Tibial artery (tissue), 4 donors: ENCODE results near the gene CS.
A peak's percentile ranks its signal among the peaks of the same experiment; 100 is the strongest.
"Not testable (repeated sequence)": the region's sequence is repeated elsewhere in the genome, so short reads cannot be mapped to it uniquely, and the experiment has no call there.

Source experiments
- DNase-seq, 2 donors: peaks; one replicate each; pipeline ENCODE4 v3.0.0-alpha.2; 2019
- H3K27ac ChIP-seq, 2 donors: fragments of 200-600 bp; sonication (generic) in 1 of 2; 1 replicate in 1 of 2; 2 replicates in 1 of 2; pipeline ENCODE4 v1.5.1; 2018 to 2019; ENCODE audit warnings: mild to moderate bottlenecking in 1 of 2
- H3K27me3 ChIP-seq, 2 donors: fragments of 200-600 bp; sonication (generic) in 1 of 2; one replicate each; pipeline versions ENCODE4 v1.5.1 to v1.6.0; 2016 to 2019
- H3K36me3 ChIP-seq, 3 donors: fragments of 200-600 bp; sonication (generic) in 2 of 3; one replicate each; pipeline ENCODE4 v1.5.1; 2016 to 2019; ENCODE audit warnings: mild to moderate bottlenecking in 2 of 3
- H3K4me1 ChIP-seq, 4 donors: fragments of 200-600 bp; sonication (generic) in 2 of 4; 1 replicate in 3 of 4; 2 replicates in 1 of 4; pipeline ENCODE4 v1.5.1; 2016 to 2019
- H3K4me3 ChIP-seq, 2 donors: fragments of 200-600 bp; sonication (generic) in 1 of 2; 1 replicate in 1 of 2; 2 replicates in 1 of 2; pipeline ENCODE4 v1.5.1; 2018 to 2019; ENCODE audit warnings: mild to moderate bottlenecking in 2 of 2
- H3K9me3 ChIP-seq, 3 donors: fragments of 200-600 bp; sonication (generic) in 1 of 3; one replicate each; pipeline ENCODE4 v1.5.1; 2016 to 2019
- CTCF ChIP-seq, 2 experiments: fragments of 200-600 bp in 1 of 2; fragments of 450-650 bp in 1 of 2; IDR thresholded peaks; one replicate each; pipeline ENCODE4 v1.5.1; 2017 to 2019; ENCODE audit warnings: antibody characterized with exemption in 2 of 2, mild to moderate bottlenecking in 1 of 2, moderate library complexity in 1 of 2
- intact Hi-C: fragments of 100-400 bp; cut with DNase I; formaldehyde crosslinking; loops from one replicate; pipeline ENCODE4 v1.15.0; 2023; ENCODE audit warnings: low total_unique reads

The CS gene

GRCh38 chr12:56326126-56326525 is 26.0 kb upstream of the CS start:
- no peak for TF ChIP-seq CTCF (IDR thresholded peaks at IDR 0.05)
- Histone ChIP-seq H3K9me3 (no peaks in the 10 kb centered on the region), H3K27ac (no peak overlapping the region), H3K4me3 (no peak overlapping the region), H3K36me3 (peaks cover 38 to 78% (median 66%) of the 10 kb centered on the region in 3 donors), H3K27me3 (no peaks in the 10 kb centered on the region), H3K4me1 (no peaks in the 10 kb centered on the region)
- intact Hi-C loops = no loop called here
- no peak for DNase-seq

GRCh38 chr12:56324206-56324605 is 24.1 kb upstream of the CS start:
- intact Hi-C loops = loop anchor here (5.0 kb wide), 1 partner anchor 143 kb away; the partner anchor contains the start of gene SPRYD4
- H3K4me1 ChIP-seq = no peaks in the 10 kb centered on the region
- no peaks in the 10 kb centered on the region for H3K9me3 ChIP-seq
- peaks cover 38 to 96% (median 78%) of the 10 kb centered on the region in 3 donors for H3K36me3 ChIP-seq
- H3K27ac ChIP-seq = no peak overlapping the region
- DNase-seq = no peak
- H3K4me3 ChIP-seq = no peak overlapping the region
- H3K27me3 ChIP-seq = no peaks in the 10 kb centered on the region
- TF ChIP-seq CTCF (IDR thresholded peaks at IDR 0.05) = no peak

GRCh38 chr12:56321610-56322009 is 21.5 kb upstream of the CS start:
- intact Hi-C loops = loop anchor here (5.0 kb wide), 1 partner anchor 146 kb away; the partner anchor contains the start of gene SPRYD4
- H3K9me3 ChIP-seq, H3K4me1 ChIP-seq, H3K27ac ChIP-seq, DNase-seq, H3K27me3 ChIP-seq, H3K4me3 ChIP-seq: not testable (repeated sequence)
- peaks cover 31 to 91% (median 66%) of the 10 kb centered on the region in 3 donors for H3K36me3 ChIP-seq

GRCh38 chr12:56321027-56321426 is 20.9 kb upstream of the CS start:
- DNase-seq = no peak
- Histone ChIP-seq H3K36me3 (peaks cover 31 to 85% (median 60%) of the 10 kb centered on the region in 3 donors), H3K9me3 (no peaks in the 10 kb centered on the region), H3K27me3 (no peaks in the 10 kb centered on the region), H3K4me1 (peaks cover 0 to 7% (median 4%) of the 10 kb centered on the region in 4 donors), H3K4me3 (no peak overlapping the region), H3K27ac (no peak overlapping the region)
- intact Hi-C loops = loop anchor here (5.0 kb wide), 1 partner anchor 146 kb away; the partner anchor contains the start of gene SPRYD4
- TF ChIP-seq CTCF (IDR thresholded peaks at IDR 0.05) = no peak

- Histone ChIP-seq H3K27me3 (no peaks in the 10 kb centered on the region), H3K9me3 (no peaks in the 10 kb centered on the region), H3K4me3 (no peak overlapping the region), H3K4me1 (peaks cover 0 to 17% (median 15%) of the 10 kb centered on the region in 4 donors), H3K27ac (no peak overlapping the region), H3K36me3 (peaks cover 6 to 58% (median 28%) of the 10 kb centered on the region in 3 donors)
- no peak for DNase-seq
- no peak for TF ChIP-seq CTCF (IDR thresholded peaks at IDR 0.05)
- intact Hi-C loops = no loop called here
Observed at GRCh38 chr12:56317675-56318074, 17.5 kb upstream of the CS start.

GRCh38 chr12:56315622-56316473 is 15.7 kb upstream of the CS start, which contains the start of gene CNPY2:
TSS of gene CNPY2 (minus strand) at chr12:56315988. CDS start at chr12:56315217, 771 bp downstream.
- TF ChIP-seq CTCF (IDR thresholded peaks at IDR 0.05) = peak in 1 of 2 experiments; percentile 11
- DNase-seq = peak; percentile 97 to 98
- peaks cover 0 to 58% (median 22%) of the 10 kb centered on the region in 3 donors for H3K36me3 ChIP-seq
- peak within 1 kb of the TSS; percentile 85 to 91 for H3K27ac ChIP-seq
- no peaks in the 10 kb centered on the region for H3K27me3 ChIP-seq
- H3K9me3 ChIP-seq = no peaks in the 10 kb centered on the region
- H3K4me3 ChIP-seq = peak within 1 kb of the TSS; percentile 64 to 77
- peaks cover 0 to 17% (median 15%) of the 10 kb centered on the region in 4 donors for H3K4me1 ChIP-seq
- intact Hi-C loops = no loop called here
